Suppressor macrophage treated with lipopolysaccharide for 1 hour (primary cell): ENCODE results near the gene BABAM2.
"Not testable (repeated sequence)": the region's sequence is repeated elsewhere in the genome, so short reads cannot be mapped to it uniquely, and the experiment has no call there.

ENCODE experiments used
- DNase-seq, 3 donors: peaks; one replicate each; pipeline ENCODE4 v3.0.0-alpha.2; 2020 to 2022

The BABAM2 gene

DNA sequence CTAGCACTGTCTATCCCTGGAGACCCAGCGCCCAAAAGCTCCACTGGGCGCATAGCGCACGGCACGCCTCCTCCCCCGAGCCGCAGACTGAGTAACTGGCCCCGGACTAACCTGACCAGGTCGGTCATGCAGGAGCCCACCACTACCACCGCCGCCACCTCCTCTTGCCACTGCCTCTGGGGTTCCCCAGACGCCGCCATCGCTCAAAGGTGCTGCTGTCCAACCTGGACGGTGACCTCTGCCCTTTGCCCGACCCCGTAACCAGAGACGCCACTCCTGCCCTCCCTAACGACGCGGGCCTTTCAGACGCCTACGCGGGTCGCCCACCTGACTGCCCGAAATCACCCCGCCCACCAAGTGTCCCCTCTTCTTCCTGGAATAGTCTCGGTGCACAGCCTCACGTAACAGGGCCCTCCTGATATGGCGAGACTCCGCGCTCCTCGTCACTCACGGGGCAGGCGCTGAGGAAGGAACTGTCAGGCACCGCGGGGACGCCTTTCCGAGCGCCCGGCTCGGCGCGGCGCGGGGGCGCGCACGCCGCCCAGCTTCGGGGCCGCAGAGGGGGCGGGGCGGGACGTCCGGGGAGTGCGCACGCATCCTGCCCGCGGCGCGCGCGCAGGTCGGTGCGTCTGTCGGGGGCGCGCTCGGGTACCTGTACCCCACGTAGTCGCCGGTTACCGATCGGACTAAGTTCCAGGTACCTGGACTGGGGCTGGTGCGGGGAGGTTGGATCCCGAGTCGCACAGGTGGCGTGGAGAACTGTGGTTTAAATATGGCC lies at the start of gene BABAM2, which contains the start of gene RBKS:
TSS of gene BABAM2 (plus strand) at position 584 of the 778 bp plus-strand sequence. CDS start 3,828 bp downstream, outside the sequence.
TSS of gene RBKS (minus strand) at position 242 of the 778 bp plus-strand sequence. CDS start at position 200, 42 bp downstream.
- DNase-seq: peak; percentile 90 to 97 (median 94)

DNA sequence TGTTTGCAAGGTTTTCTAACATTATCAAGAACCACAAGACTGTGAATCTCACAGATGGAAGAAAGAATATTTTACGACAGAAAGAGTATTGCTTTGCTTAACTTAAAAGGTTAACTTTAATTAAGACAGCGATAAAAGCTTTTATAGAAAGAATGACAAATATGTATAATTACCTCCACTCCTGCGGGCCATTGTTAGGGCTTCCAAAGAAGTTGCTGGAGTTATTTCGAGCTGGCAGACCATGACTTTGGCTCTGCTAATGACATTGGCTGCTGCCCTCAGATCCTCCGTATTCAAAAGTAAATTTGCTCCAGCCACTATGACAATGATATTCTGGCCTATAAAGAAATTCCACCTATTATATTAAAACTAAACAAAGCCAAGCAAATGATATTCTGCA lies 47.6 kb upstream of the BABAM2 start:
- no peak for DNase-seq

DNA sequence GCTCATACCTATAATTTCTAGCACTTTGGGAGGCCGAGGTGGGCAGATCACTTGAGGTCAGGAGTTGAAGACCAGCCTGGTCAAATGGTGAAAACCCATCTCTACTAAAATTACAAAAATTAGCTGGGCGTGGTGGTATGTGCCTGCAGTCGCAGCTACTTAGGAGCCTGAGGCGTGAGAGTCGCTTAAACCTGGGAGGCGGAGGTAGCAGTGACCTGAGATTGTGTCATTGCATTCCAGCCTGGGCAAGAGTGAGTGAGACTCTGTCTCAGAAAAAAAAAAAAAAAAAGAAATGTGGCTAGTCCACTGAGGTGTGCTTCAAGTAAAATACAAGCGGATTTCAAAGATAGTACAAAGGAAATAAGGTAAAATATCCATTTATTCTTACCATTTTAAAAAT lies 46.5 kb upstream of the BABAM2 start:
- DNase-seq: no peak

DNA sequence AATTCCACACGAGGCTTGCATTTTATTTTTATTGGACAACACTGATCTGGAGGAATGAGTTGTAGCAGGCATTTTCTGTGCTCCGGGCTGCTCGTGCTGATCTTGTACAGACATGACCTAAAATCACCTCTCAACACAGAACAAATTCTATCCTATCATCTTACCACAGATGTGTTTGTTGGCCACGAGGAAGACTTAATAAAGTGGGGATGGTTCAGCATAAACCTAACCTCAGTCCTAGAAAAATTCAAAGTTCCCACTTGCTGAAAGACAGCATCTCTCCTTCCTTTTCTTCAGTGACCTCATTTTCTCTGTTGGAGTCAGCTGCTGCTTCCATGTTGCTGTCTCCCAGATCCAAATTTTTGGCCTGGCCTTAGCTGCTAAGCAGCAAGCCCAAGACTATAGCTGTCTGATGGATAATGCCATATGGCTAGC lies 45.7 kb upstream of the BABAM2 start:
- no peak for DNase-seq

DNA sequence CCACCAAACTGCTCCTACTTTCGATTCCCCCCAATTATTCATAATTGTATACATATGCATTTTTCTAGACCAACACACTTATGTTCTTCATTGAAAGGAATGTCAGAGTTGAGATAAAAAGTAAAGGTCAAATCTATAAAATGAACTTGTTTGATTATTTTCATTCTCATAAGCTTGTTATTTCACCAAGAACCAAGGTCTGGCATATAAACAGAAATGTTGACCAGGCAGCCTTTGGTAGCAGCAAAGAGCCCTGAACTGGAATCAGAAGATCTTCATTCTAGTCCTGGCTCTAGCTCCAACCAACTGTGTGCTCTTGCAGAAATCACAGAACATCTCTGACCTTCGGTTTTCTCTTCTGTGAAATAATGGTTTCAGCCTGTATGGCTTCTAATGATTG lies 43.2 kb upstream of the BABAM2 start:
- DNase-seq: no peak

DNA sequence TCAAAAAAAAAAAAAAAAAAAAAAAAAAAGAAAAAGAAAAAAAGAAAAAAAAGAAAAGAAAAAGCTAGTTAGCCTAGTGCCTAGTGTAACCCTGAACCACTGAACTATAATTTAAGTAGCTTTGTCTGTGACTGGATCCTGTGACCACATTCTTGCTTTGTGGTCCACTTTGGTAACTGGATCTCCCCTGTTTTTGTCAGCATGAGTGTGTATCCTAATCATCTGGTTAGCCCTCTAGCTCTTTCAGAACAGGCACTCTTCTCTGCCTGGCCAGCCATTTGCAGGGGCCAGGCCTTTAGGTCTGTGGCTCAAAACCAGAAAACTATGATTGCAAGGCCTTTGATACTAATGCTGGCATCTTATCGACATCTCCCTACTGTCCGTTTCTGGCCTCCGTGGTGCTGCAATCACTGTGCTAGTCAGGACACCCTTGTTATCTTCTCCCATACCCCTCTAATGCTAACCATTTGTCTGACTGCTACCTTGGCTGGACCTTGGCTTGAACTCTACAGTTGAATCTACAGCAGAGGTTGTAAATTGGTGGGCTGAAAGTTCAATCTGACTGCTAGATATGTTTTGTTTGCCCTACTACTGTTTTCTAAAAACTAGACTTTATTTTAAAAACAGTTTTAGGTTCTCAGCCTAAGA lies 40.8 kb upstream of the BABAM2 start:
- DNase-seq: no peak

DNA sequence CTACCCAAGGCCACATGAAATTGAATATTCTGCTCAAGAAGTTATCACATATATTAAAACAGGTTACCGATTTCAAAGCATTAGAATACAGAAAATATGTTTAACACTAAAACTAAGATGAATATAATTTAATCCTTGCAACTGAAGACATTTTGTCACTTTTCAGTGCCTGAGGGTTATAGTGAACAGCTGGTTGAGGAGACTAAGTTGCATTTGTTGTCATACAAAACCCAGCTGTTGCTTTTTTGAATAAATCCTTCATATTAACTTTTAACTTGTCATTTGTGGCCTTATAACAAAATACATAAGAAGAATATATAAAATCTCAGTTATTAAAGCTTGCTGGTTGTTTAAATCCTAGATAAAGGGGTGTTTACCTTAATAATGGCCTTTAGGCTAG lies 37.8 kb upstream of the BABAM2 start:
- no peak for DNase-seq

DNA sequence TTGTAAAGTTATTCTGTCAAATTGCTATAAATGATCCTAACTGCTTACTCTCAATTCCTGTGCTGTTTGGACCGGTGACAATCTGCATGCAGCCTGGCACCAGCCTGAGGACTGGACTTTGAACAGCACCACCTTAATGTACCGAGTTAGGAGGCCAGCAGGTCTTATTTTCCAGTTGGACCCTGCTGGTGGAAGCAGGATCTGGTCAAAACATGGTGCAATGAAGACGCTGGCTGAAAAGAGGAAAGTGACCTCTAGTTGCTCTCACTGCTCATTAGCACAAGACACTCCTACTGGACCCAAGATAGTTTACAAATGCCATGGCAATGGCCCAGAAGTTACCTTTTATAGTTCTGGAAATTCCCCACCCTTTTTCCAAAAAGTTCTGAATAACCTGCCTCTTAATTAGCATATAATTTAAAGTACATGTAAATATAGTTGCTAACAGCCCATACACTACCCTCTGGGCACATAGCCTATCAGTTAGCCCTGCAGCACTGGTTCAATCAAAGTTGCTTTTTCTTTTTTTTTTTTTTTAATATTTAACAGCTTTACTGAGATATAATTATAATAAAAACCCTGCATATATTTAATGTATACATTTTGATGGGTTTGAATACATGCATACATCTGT lies 36.2 kb upstream of the BABAM2 start:
- peak; percentile 47 to 60 (median 51) for DNase-seq

DNA sequence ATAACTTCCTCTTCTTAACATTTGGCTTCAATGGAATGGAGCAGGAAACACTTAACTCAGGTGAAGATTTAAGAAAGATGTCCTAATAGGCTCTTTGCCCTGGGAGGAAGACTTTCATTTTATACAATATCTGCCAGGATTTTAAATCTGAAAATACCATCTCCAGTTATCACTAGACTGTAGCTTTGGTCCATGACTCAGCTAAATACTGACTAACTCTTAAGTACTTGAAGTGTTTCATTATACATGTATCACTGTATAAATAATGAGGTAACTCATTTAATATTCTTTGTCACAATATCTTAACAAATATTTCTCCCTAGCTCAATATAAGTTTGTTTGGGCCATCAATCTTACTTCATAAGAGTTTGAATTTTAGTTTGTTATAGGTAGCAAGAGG lies 35.1 kb upstream of the BABAM2 start:
- peak in 2 of 3 donors; percentile 37 to 39 for DNase-seq

DNA sequence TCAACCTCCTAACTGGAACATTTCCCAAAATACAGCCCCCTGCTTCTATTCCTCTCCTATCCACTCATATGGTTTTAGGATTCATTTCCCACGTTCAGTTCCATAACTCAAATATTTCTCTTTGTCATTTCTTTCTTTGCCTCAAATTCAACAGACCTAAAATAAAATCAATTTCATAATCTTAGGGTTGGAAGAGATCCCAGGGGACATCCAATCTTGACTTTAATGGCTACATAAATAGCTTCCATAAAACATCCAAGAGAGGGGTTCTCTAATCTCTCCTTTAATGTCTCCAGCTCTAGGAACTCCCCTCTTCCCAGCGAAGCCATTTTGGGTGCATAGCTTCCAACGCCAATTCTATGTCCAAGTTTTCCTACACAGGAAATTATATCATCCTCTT lies 34.1 kb upstream of the BABAM2 start:
- no peak for DNase-seq

DNA sequence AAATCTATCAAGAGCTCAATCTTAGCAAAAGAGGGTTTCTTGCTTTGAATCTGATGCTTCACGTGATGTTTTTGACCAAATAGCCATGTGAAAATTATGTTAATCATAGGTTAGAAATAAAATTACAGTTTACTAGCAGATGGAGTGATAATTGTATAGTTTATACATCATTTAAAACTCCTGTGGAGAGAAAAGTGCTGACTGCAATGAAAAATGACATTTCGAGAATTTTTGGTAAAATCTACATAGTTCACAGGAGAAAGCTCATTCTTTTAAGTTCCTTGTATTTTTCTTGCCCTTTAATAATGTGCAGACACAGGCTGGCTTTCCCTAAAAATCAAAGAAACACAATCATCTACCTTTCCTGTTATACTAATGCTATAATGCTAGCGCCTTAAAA lies 33.6 kb upstream of the BABAM2 start:
- DNase-seq: no peak

DNA sequence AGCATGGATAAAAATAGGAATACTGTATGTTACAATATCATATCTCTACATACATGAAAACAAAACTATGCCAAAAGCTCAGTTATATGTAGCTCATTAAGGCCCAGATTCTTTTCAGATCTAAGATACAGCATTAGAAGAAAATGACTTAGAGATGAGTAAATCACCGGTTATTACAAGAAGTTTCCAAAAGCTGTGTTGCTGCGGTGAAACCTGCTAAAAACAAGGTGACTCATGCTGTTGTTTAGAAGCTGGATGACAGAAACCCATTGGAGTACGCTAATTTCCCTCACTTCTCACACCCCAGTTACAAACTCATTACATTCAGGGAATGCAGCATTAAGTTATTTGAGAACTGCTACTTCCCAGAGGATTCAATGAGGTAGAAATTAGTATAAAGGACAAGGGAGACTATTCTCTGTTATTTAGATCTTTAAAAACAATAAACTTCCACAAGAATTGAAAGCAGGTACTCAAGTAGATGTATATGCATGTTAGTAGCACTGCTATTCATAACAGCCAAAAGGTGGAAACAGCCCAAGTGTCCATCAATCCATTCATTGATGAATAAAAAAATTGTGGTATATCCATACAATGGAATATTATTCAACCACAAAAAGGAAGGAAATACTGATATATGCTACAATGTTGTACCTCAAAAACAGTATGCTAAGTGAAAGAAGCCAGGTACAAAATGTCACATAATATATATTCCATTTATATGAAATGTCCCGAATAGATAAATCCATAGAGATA lies 32.9 kb upstream of the BABAM2 start:
- peak in 2 of 3 donors; percentile 24 to 41 for DNase-seq

DNA sequence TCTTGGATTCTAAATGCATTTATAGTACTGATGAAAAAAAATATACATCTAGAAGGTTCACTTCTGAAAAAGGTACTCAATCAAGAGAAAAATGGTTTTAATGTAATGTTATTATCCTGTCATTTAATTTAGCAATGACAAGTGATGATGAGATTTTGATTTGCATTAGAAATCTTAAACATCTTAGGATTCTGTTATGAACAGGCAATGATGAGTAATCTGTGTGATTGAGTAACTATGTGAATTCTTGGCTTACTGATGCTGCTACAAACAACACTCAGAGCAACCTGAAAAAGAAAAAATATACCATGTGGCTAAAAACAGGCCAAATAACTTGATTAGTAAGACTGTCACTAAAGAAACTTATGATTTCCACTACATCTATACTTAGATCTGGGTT lies 30.4 kb upstream of the BABAM2 start:
- DNase-seq: peak; percentile 51 to 93 (median 86)

DNA sequence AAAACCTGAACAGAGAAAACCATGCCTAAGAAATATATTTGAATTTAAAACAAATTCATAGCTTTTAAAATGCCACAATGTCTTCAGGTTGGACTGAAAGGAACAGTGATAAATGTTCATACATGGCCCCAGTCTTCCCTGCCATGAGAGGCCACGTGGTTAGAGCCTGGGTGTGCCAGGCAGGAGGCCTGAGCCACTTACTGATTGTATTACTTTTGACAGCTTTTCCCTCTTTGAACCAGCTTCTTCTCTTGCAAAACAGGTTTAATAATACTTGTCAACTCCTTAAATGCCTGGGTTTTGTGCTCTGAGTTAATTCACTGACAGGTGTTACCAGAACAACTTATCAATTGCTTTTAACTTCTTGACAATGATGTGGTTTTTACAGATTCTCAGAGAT lies 27.4 kb upstream of the BABAM2 start:
- DNase-seq: no peak

DNA sequence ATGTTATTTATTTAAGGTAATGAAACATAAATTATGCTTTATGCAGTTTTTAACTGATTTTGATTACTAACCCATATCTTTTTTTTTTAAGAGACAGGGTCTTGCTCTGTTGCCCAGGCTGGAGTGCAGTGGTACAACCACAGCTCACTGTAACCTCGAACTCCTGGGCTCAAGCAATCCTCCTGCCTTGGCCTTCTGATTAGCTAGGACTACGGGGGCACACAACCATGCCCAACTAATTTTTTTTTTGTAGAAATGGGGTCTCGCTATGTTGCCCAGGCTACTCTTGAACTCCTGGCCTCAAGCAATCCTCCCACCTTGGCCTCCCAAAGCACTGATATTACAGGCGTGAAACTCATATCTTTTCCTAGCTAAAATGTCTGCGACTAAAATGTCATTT lies 26.6 kb upstream of the BABAM2 start:
- not testable (repeated sequence) for DNase-seq

DNA sequence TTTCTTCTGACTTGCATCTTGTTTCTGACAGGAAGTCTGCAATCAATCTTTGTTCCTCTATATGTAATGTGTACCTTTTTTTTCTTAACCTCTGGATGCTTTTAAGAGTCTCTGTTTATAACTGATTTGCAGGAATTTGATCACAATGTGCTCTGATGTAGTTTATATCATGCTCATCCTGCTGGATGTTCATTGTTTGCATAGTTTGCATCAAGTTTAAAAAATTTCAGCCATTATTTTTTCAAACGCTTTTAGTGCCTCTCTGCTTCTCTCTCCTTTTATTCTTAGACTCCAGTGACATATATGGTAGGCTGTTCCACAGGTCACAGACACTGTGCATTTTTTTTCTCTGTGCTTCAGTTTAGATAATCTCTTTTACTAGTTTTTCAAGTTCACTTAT lies 24.3 kb upstream of the BABAM2 start:
- DNase-seq: no peak

DNA sequence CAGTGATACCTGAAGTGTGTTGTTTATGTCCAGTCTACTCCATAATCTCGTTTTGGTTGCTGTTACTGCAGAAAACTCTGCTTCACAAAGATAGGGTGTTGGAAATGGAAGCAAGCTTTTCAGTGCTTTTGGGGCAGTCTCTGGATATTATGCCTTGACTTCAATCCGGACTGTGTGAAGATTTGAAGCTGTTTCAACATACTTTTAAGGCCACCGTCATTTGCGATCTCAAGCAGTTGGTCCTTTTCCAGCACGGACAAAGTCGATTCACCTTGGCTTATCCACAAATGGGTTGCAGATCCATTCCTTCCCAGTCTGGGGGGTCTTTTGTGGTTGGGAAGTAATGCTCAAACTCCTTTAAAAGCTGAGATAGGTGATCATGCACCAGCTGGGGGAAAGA lies 20.8 kb upstream of the BABAM2 start:
- no peak for DNase-seq

DNA sequence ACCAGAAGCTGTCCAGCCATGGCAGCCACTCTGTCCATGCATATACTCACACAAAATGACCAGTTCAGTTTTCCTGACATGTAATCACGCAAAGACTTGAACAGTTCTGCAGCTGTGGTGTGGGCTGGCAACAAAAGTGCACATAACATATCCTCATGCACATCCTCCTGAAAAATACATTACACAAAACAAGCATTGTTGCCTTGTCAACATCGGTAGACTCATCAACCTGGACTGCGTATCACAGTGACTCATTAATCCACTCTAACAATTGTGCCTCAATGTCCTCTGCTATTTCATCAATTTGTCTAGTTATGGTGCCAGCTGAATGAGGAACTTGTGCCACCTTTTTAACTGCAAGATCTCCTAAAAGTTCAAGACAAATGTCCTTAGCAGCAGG lies 19.8 kb upstream of the BABAM2 start:
- no peak for DNase-seq

DNA sequence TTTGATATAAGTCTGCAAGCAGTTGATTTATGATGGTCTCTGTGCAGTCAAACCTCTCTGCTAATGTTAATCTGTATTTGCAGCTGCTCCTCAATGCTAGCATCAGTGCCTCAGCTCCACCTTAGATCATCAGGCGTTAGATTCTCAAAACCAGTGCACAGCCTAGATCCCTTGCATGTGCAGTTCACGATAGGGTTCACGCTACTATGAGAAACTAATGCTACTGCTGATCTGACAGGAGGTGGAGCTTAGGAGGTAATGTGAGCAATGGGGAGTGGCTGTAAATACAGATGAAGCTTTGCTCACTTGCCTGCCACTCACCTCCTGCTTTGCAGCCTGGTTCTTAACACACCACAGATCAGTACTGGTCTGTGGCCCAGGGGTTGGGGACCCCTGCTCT lies 18.7 kb upstream of the BABAM2 start:
- no peak for DNase-seq

DNA sequence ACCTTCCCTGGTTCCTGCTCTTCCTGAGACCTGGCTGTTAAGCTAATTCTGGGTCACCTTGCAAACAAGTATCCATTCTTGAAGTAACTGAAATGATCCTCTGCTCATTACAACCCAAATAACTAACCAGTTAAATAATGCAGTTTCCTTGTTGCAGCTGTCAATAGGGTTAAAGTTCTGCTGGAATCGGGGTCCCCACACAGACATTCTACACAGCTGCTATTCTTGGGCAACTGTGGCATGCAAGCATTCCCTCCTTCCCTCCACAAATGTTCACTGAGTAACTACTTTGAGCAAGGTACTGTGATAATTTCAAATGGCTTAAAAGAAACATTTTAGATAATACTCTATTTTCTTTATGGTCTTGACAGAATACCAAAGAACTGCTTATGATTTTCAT lies 17.4 kb upstream of the BABAM2 start:
- DNase-seq: no peak

DNA sequence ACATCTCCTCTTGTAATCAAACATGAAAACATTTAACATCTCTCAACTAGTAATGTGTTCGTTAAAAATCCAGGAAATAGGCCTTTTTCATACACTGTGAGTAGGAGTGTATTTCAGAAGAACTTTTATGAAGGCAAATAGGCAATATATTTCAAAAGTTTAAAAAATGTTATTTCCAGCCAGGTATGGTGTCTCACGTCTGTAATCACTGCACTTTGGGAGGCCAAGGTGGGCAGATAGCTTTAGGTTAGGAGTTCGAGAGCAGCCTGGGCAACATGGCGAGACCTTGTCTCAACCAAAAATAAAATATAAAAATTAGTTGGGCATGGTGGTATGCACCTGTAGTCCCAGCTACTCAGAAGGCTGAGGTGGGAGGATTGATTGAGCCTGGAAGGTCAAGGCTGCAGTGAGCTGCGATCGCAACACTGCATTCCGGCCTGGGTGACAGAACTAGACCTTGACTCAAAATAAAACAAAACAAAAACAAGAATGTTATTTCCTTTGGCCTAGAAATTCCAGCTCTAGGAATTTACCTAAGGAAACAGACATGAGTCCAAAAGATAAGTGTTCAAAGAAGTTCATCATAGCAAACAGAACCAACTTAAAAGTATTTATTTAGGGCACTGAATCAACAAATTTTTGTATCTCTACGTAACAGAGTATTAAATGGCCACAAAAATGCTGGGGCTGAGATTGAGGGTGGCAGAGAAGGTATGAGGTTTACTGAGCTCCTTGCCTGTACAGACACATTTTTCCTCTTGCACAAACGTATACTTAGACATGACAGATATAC lies 15.2 kb upstream of the BABAM2 start:
- DNase-seq: no peak

DNA sequence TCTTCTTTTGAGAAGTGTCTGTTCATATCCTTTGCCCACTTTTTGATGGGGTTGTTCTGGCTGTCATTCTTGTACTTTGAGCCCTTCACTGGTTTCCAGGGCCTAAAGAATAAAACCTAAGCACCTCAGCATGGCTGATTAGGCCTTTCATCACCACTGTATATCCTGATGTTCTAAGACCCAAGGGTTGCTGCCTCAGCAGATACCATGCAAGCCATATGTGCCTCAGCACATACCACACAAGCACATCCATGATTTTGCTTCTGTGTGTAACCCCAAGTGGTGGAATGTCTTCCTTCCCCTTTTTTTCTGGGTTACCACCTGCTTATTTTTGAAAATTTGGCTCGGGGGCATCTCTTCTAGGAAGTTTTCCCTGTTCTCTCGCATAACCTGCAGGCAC lies 11.7 kb upstream of the BABAM2 start:
- DNase-seq: no peak
